ENCODE measurements around the gene NRG2. TPM values are rescaled to one million over a fixed set of nuclear protein-coding genes. Genes with fewer than 3 reads are reported as not detected.

NRG2 gene
- total RNA-seq, 2 donors from 2014 or later = 5.6 to 6.5 TPM

DNA sequence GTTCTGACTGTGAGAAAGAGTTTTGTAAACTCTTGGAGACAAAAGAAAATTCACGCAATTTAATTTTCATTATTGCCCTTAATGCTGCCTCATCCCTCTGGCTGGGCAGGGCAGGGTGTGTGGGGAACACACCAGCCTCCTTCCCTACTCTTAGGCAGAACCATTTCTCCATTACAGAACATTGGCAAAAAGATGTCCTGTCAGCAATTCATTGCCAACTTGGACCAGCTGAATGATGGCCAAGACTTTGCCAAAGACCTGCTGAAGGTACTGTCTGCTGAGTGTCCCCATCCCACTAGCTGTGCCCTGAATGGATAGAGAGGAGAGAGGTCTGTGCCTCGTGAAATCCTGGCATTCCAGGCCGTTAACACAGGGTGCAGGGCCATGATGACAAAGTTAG, 209.6 kb downstream of the NRG2 start:
- DNase-seq (no peak), ATAC-seq (no peak)
- Histone ChIP-seq H3K27ac (no peak overlapping the region), H3K36me3 (replicated peaks in 1 of 2; ENCODE audit: insufficient read depth in 1 of 2, low read depth in 2 of 2) (no peaks in the 10 kb centered on the region), H3K4me3 (no peak overlapping the region), H3K9me3 (no peaks in the 10 kb centered on the region), H3K27me3 (no peaks in the 10 kb centered on the region), H3K4me1 (no peaks in the 10 kb centered on the region)
- TF ChIP-seq POLR2A (IDR thresholded peaks at IDR 0.05) = no peak
- TF ChIP-seq CTCF (IDR thresholded peaks at IDR 0.05) = no peak
- intact Hi-C loops (cut with DNase I) = loop anchor here (5.0 kb wide), 1 partner anchor 36 kb away; the partner anchor contains the start of gene PSD2
- 51 to 72% methylated on average over 3 of the region's 3 CpGs for WGBS, 2 donors

GRCh38 chr5:139831624-139832023, 211.5 kb downstream of the NRG2 start:
- H3K9me3 ChIP-seq = no peaks in the 10 kb centered on the region
- DNase-seq (no peak), ATAC-seq (no peak)
- H3K36me3 ChIP-seq (replicated peaks in 1 of 2; ENCODE audit: insufficient read depth in 1 of 2, low read depth in 2 of 2) = no peaks in the 10 kb centered on the region
- TF ChIP-seq CTCF (IDR thresholded peaks at IDR 0.05) = no peak
- TF ChIP-seq POLR2A (IDR thresholded peaks at IDR 0.05) = no peak
- H3K4me1 ChIP-seq = no peaks in the 10 kb centered on the region
- intact Hi-C loops (cut with DNase I) = loop anchor here (5.0 kb wide), 1 partner anchor 34 kb away; the partner anchor contains the start of gene PSD2
- no peak overlapping the region for H3K27ac ChIP-seq
- 67 to 68% methylated on average over 3 of the region's 3 CpGs for WGBS, 2 donors
- H3K27me3 ChIP-seq = no peaks in the 10 kb centered on the region
- H3K4me3 ChIP-seq = no peak overlapping the region

GRCh38 chr5:139829471-139829870, 213.6 kb downstream of the NRG2 start:
- no peaks in the 10 kb centered on the region for H3K27me3 ChIP-seq
- WGBS, 2 donors = 78 to 82% methylated on average over 6 of the region's 6 CpGs
- no peak overlapping the region for H3K27ac ChIP-seq
- H3K4me3 ChIP-seq = no peak overlapping the region
- H3K9me3 ChIP-seq = no peaks in the 10 kb centered on the region
- H3K4me1 ChIP-seq = no peaks in the 10 kb centered on the region
- intact Hi-C loops (cut with DNase I) = no loop called here
- no peak for ATAC-seq
- DNase-seq = no peak
- TF ChIP-seq POLR2A (IDR thresholded peaks at IDR 0.05) = no peak
- no peak for TF ChIP-seq CTCF (IDR thresholded peaks at IDR 0.05)
- no peaks in the 10 kb centered on the region for H3K36me3 ChIP-seq (replicated peaks in 1 of 2; ENCODE audit: insufficient read depth in 1 of 2, low read depth in 2 of 2)

DNA sequence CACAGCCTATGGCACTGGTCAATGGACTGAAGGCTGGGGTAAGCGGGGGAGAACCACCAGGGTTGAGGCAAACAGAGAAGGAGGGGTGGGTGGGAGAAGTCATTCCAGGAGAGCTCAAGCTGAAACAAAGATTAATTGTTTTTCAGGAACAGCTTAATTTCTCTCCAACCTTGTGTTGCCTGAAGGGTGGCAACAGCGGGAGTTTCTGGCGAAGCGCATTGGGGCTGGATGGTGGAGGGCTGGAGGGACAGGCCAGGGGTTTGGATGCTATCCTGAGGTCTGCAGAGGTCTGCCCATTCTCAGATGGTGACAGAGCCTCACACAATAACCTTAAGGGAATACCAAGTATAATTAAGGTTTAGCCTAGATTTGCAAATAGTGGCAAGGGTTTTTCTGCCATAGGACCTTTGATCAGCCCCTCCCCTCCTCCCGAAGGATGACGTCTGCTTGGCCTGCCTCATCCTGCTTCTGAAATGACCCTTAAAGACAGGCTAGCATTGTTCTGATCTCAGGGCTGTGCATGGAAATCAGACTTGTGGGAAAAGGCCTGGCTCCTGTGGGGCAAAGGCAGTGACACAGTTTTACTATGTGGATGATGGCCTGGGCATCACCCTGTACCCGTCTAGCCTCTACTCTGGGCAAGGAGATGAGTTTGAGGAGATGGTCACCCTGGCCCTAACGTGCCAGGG, 214.7 kb downstream of the NRG2 start:
- Histone ChIP-seq H3K27ac (no peak overlapping the region), H3K9me3 (no peaks in the 10 kb centered on the region), H3K27me3 (no peaks in the 10 kb centered on the region), H3K36me3 (replicated peaks in 1 of 2; ENCODE audit: insufficient read depth in 1 of 2, low read depth in 2 of 2) (no peaks in the 10 kb centered on the region), H3K4me3 (no peak overlapping the region), H3K4me1 (no peaks in the 10 kb centered on the region)
- intact Hi-C loops (cut with DNase I) = no loop called here
- ATAC-seq (no peak), DNase-seq (no peak)
- 66 to 71% methylated on average over 8 of the region's 8 CpGs for WGBS, 2 donors
- TF ChIP-seq POLR2A (IDR thresholded peaks at IDR 0.05) = no peak

GRCh38 chr5:139825690-139826089, 217.4 kb downstream of the NRG2 start:
- H3K4me1 ChIP-seq = no peaks in the 10 kb centered on the region
- WGBS, 2 donors = 84 to 89% methylated on average over 7 of the region's 7 CpGs
- no peak for TF ChIP-seq CTCF (IDR thresholded peaks at IDR 0.05)
- no peak for TF ChIP-seq POLR2A (IDR thresholded peaks at IDR 0.05)
- H3K27ac ChIP-seq = no peak overlapping the region
- no peak for ATAC-seq
- H3K27me3 ChIP-seq = no peaks in the 10 kb centered on the region
- no peak overlapping the region for H3K4me3 ChIP-seq
- intact Hi-C loops (cut with DNase I) = no loop called here
- H3K9me3 ChIP-seq = no peaks in the 10 kb centered on the region
- no peak for DNase-seq
- H3K36me3 ChIP-seq (replicated peaks in 1 of 2; ENCODE audit: insufficient read depth in 1 of 2, low read depth in 2 of 2) = no peaks in the 10 kb centered on the region

Data from body of pancreas (tissue), 4 donors.